GM18502 (cell line): Measurements from ENCODE around the gene THOC6.

Experiments
- ATAC-seq: cut with Tn5 transposase; IDR thresholded peaks from one replicate; pipeline ENCODE4 v1.9.1; 2021; ENCODE audit warnings: mild to moderate bottlenecking; ENCODE audit not compliant: unreplicated experiment, poor library complexity

The THOC6 gene

DNA sequence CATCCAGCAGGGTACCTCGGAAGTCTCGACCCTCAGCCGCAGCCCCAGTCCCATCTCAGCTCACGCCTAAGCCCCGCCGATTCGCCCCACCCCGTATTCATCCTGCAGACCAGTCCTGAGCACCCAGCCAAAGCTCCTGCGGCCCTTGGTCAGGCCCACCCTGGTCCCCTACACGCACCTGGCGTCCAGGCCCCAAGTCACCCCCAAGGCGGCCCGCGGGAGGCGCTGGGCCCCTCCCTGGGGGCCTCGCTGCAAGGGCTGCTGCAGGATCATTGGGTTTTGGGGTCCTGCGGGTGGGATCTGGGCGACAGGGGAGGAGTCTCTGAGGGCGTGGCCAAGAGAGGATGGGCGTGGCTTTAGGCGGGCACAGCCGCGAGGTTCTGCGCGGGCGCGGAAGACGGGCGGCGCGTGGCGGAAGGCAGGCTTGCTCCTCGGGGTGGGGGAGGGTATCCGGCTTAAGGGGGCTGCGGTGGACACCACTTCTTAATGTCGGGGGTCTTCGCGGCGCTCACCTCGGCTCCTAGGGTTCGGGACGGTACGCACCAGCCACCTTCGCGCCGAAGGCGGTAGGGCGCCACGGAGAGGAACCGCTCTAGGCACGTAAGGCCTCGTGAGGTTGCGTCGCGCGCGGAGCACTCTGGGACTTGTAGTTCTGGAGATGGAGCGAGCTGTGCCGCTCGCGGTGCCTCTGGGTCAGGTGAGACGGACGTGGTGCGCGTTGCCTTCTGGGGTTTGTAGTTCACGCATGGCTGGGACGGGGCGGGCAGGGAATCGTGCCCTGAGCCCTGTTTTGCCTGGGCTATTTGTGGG is at the start of gene THOC6, which contains the start of gene HCFC1R1:
Gene THOC6 (plus strand): TSS at position 367 of the 810 bp plus-strand sequence. CDS start 292 bp downstream, at position 659.
Gene HCFC1R1 (minus strand): TSS at position 274 of the 810 bp plus-strand sequence. CDS start 1 bp downstream, at position 273.
- peak; percentile 71 for ATAC-seq

DNA sequence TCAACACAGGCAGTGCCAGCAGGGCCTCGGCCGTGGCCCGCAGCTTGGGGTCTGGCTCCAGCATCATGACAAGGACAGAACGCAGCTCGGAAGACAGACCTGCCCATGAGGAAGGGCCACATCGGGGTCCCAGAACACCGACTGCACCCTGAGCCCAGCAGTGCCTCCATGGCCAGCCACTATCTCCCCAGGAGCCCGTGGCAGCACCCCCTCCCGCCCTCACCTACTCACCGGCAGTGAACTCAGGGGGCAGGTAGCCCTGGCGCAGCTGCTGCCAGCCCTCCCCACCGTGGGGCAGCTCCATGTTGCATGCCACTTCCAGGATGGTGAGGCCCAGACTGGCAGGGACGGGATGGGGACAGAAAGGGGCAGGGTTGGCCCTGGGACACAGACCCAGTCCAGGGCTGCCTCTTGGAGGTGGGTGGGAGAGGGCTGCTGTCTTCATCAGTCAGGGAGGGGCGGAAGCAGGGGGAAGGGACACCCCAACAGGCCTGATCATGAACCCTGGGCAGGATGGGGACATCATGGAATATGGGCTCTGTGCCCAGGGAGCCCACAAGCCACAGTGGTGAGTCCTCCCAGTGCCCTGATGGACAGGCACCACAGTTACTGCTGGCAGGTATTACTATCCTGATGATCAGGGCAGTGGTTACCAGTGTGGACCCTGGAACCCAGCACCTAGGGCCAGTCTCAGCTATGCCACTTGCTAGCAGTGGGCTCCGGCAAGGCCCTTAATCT is 49.3 kb upstream of the THOC6 start:
- no peak for ATAC-seq

DNA sequence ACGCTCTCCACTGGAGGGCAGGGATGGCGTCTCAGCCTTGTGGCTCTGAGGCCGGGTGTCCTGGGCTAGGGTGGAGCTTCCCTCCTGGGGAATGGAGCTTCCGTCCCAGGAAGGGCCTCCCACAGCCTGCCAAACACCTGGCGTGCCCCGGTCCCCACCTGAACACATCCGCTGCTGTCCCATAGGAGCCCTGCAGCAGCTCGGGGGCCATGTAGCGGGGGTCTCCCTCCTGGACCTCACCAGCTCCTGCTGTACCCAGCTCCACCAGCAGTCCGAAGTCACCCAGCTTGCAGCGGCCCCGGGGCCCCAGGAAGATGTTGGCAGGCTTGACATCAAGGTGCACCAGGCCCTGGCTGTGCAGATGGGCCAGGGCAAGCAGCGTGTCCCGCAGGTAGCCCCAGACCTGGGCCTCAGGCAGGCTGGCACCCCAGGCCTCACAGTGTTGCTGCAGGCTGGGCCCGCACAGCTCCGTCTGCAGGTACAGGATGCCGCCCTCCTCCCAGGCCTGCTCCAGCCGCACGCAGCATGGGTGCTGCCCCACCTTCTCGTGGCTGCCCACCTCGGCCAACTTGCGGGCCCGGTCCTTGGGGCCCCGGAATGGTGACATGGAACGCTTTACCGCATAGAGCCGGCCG is 48.6 kb upstream of the THOC6 start:
- no peak for ATAC-seq

DNA sequence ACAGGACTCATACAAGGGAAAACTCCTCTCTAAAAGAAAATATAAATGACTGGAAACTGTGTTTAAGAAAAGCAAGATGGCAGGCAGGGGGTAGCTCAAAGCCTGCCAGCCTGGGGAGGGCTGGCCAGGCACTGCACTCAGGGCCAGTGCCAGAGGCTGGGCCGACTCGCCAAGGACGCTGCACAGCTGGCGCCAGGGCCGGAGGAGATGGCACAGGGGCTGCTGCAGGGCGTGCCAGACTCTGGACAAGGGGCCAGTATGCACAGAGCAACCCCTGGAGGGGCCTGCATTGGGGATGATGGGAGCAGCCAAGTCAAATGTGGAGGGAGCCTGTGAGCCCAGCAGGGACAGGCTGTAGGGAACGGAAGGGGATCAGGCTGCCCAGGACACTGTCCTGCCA is 47.6 kb upstream of the THOC6 start:
- ATAC-seq = no peak

DNA sequence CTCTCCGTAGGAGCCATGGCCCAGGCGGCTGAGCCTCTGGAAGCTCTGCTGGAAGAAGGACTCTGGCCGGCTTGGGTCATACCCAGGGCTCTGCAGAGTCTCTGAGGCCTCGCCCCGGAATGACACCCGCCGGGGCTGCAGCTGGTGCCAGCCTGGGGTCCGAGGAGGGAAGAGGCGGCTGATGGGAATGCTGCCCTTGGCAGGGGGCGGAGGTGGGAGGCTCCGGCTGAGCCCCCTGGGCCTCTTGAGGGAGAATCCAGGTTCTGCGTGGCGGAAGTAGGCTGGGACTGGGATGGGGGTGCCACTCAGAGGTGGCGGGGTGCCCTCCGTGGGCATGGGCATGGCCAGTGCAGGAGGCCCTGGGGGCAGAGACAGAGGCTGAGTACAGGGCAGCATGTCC is 47.2 kb upstream of the THOC6 start:
- no peak for ATAC-seq

DNA sequence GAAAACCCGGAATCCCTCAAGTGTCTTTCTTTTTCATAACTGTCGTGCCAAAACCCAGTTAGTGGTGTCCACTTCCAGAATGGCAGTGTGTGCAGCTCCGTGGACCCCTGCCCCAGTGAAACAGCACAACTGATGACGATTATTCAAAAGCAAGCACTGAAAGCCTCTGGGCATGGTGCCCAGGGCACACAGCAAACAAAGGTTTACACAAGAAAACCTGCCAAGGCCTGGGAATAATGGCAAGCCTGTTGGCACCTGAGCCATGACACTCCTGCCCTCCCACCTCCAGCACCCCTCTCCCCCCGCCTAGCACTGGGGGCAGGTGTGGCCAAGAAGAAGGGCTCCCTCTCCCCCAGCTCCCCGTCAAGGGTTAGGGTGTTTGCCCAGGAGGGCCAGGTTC is 46.4 kb upstream of the THOC6 start:
- no peak for ATAC-seq

DNA sequence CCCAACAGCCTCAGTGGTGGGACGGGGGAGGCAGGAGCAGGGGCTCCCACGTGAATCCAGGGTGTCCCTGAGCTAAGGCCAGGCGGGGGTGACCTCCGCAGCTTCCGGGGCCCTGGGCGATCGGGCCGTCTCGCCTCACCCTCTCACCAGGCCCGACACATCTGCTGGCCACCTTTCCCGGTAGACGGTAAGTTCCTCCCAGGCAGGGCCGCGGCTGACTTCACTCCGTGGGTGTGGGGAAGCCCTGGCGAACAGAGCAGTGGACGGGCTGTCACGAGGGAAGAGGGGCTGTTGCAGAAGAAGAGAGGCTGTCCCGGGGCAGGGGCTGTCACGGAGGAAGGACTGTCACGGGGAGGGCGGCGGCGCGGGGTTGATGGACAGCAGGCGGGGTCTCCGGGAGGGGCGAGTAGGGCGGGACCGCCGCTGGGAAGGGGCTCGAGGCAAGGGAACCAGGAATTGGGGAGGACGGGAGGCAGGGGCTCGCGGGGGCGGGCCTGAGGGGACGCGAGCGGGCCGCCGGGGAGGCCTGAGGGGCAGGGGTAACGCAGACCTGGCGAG is 44.1 kb upstream of the THOC6 start:
- no peak for ATAC-seq

DNA sequence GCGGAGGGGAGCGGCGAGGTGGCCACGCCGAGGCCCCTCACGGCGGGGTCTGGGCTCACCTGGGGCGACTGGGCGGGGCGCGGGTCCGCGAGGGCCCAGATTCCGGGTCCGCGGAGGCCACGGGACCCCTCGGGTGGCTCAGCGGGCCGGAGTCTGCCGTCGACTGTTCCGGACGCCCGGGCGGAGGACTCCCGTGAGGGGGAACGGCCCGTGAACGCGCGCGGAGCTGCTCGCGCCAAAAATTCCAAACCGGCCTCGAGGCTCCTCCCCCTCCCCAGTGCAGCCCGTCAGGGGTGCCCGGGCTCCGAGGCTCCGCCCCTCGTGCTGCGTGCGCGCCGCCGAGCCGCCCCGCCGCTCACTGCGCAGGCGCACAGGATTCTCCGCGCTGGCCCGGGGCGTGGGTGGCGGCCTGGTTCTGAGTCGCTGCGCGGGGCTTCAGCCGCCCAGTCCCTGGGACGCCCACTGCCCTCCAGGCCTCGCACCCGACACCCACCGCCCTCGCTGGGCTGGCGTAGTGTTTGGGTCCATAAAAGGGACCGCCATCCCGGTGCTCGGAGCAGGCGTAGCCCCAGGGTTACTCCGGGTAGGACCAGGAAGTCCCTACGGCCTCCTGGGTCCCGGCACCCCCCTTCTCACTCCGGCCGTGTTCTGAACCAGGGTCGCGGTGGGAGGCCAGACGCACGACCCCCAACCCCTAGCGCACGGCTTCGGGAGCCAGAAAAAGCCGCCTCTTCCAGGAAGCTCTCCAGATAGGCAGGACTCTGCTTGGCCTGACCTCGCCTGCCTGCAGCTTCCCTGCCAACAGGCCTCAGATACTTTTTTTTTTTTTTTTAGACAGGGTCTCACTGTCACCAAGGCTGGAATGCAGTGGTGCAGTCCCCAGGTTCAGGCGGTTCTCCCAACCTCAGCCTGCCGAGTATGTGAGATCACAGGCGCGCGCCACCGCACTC is 43.3 kb upstream of the THOC6 start, which contains the start of gene PKMYT1:
Gene PKMYT1 (minus strand): TSS at position 220 of the 950 bp plus-strand sequence. CDS start 789 bp downstream, outside the sequence.
- peak; percentile 82 for ATAC-seq

DNA sequence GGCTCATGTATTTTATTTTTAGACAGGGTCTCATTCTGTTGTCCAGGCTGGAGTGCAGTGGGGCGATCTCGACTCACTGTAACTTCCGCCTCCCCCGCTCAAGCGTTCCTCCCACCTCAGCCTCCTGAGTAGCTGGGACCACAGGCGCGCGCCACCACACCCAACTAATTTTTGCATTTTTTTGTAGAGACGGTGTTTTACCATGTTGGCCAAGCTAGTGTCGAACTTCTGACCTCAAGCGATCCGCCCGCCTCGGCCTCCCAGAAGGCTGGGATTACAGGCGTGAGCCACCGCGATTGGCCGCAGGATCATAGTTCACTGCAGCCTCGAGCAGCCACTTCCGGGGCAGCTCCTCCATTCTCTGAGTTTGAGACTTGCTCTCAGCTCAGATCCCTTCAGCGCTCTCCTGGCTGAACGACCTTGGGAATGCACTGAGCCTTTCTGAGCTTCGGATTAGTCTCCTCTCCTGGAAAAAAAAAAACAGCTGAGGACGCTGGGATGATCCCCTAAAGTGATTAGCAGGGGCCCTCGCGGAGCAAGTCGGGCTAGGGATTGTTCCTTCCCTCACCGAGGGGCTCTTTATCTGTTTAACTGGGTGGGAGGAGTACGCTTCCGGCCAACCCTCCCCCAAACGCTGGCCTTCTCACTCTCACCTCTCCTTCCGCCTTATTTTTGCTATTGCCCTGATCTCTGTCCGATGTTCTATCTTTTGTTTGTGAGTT is 42.5 kb upstream of the THOC6 start:
- ATAC-seq = no peak

DNA sequence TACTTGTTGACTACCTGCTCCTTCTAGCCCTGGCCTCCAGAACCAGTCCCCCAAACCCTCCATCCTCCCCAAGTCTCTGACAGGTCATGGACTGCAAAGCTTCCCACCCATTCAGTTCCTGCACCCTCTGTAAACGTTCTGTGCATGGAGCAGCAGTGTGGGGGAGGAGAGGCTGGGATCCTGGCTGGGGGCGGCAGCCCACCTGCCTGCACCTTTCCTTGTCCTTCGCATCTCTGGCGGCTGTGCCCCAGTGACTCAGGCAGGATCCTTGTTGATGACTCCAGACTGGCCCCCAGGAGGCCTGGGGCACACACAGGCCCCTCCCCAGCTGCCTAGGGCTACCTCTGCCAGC is 42.0 kb upstream of the THOC6 start:
- no peak for ATAC-seq

DNA sequence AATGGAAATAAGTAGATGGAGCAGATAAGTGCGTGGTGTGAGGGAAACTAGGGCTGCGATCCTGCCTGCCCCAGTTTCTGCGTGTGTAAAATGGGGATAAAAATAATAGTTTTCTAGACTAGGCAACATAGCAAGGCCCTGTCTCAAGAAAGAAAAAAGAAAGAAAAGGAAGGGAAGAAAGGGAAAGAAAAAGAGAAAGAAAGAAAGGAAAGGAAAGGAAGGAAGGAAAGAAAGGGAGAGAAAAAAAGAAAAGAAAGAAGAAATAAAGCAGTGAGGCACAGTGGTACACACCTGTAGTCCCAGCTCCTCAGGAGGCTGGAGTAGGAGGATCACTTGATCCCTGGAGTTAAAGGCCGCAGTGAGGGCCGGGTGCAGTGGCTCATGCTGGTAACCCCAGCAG is 41.4 kb upstream of the THOC6 start:
- no peak for ATAC-seq

DNA sequence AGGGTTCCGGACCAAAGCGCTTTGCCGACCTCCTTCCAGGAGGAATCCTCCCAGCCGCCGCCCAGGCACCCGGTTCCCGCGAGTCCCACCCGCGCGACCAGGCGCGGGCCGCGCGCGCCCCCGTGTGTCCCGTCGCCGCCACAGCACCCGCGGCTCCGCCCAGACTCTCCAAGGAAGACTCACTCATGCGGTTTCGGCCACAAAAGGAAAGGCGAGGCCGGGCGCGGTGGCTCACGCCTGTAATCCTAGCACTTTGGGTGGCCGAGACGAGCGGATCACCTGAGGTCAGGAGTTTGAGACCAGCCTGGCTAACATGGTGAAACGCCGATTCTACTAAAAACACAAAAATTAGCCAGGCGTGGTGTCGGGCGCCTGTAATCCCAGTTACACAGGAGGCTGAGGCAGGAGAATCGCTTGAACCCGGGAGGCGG is 40.1 kb upstream of the THOC6 start:
- ATAC-seq = peak; percentile 38

DNA sequence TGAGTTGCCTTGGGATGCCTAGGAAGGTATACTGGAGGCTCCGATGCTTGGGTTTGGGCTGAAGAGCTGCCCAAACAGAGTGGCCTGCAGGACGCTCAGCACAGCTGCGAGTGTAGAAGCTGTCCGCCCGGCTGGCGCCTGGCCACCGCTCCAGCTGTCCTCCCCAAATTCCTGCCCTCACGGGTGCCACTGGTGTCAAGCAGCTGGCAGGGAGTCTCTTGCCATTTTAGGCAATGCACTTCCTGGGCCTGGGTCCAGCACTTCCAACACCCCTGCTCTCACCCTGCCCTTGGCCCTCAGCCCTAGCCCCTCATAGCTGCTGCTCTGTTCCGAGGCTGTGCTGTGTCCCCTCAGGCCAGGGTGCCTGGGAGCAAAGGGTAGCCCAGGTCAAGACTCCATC is 38.4 kb upstream of the THOC6 start:
- ATAC-seq = no peak

DNA sequence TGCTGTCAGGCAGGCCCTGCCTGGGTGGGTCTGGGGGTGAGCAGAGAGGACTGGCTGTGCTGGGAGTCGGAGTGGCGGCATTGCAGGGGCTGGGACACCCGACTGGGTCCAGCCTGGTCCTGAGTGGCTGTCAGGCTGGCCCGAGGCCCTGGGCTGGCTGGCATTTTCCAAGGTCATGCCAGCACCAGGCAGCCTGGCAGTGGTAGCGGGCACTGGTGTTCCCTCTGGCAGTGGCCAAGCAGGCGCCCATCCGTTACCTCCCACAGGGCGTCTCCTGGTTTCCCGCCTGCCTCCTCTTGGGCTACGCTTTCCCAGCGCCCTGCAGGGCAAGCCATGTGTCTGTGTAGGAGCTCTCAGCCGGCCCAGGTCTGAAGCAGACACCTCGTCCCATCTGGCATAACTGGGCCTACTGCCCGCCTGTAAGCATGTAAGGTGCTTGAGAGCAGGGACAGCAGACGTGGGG is 37.9 kb upstream of the THOC6 start:
- ATAC-seq = no peak

DNA sequence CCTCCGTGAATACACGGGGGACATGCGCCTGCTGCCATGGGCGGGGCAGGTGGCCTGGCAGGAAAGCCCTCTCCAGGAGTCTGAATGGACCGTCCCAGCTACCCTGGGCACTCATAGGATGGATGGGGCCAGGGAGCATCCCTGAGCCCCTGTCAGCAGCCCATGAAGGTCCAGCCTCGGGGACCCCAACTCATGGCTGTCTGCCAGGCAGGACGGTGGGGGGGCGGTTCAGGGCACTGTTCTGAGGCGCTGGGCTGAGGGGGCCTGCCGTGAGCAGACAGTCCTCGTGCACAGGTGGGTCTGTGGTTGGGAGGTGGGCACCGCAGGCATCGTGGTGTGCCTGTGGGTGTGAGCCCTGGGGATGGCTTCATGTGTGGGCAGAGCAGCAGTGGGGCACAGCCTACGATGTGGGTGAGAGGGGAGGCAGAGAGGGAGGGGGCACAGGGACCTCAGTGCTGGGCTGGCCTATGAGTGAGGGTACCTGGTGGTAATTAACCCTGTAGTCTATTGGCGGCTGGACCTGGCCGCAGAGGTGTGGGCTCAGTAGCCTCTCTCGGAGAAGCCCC is 37.1 kb upstream of the THOC6 start:
- ATAC-seq = no peak

DNA sequence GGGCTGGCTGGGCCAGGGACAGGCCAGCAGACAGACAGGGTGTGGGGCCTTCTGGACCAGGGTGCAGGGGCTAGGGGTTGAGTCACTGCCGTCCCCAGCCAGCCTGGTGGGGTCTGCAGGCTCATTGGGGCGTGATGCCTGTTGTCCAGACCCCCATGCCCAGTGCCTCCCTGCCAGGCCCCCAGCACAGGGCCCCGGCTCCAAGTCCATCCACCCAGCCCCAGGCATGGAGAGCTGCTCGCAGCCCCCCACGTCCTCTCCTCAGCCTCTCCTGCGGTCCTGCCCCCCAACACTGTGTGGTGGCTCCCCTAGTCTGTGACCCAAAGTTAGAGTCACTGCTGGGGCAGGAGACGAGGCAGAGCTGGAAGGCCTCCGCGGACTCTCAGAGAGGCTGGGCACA is 36.5 kb upstream of the THOC6 start:
- no peak for ATAC-seq

DNA sequence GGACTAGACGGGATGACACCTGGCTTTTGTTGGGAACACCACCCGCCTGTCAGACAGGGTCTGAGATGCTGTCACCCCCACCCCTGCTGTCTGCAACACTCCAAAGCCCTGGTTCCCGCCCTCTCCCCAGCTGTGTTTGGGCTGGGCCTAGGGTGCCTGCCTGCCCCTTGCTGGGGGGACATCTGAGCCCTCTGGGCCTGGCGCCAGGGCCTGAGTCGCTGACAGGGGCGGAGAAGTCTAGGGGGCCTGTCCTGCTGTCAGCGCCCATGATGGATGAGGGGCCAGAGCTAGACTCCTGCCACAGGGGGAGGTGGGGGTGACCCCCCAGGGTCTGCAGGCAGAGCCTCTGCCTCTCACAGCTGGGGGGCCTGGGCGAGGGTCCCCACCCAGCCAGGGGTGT is 36.0 kb upstream of the THOC6 start:
- ATAC-seq = no peak

DNA sequence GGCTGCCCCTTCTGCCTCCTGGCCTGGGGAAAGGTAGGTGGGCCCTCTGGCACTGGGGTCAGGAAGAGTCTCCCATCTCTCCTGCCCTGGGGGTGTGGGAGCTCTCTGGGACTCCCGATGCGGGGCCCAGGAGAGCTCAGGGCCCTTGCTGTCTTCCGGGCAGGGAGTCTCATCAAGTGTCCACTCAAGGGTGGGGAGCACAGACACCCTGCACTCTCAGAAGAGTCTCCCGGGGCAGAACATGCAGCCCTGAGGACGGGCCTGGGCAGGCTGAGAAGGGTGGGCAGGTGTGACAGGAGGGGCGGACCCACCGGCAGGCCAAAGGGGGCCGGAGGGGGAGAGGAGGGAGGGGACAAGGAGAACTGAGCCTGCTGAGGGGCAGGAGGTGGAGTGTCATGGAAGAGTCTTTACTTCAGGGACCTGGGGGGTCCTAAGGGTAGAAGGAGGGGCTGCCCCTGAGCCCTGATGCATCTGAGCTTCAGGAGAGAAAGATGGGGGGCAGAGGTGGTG is 35.2 kb upstream of the THOC6 start:
- no peak for ATAC-seq
